B cell (primary cell): Measurements from ENCODE around the gene PSMD1. TPM values are rescaled to one million over a fixed set of nuclear protein-coding genes. Genes with fewer than 3 reads are reported as not detected.

Source experiments
- ATAC-seq: fragments of 200-7000 bp; cut with Tn5 transposase; one replicate; pipeline ENCODE4 v1.10.0; 2021; ENCODE audit warnings: low read depth, mild to moderate bottlenecking, moderate number of reproducible peaks, moderate library complexity
- CTCF ChIA-PET: fragments of 350-600 bp; sonication (Branson Sonifier 250); formaldehyde crosslinking; loops from one replicate; lab custom pipeline; 2021; ENCODE audit warnings: antibody characterized with exemption, inconsistent platforms; lab: Charles Lee
- POLR2A ChIA-PET: fragments of 350-600 bp; sonication (Branson Sonifier 250); formaldehyde crosslinking; loops from one replicate; lab custom pipeline; 2021; ENCODE audit warnings: antibody characterized with exemption; lab: Charles Lee
- DNase-seq: peaks from one replicate; pipeline ENCODE4 v3.0.0; 2013
- H2AFZ ChIP-seq: 2 replicates; pipeline ENCODE4 v1.6.1; 2012; ENCODE audit warnings: mild to moderate bottlenecking, low read depth, low read length; ENCODE audit not compliant: insufficient read depth, poor library complexity, severe bottlenecking
- H3K27ac ChIP-seq, 2 donors: 1 replicate in 1 of 2; 2 replicates in 1 of 2; pipeline ENCODE4 v1.5.1; 2012 to 2013; ENCODE audit warnings: low read length in 2 of 2, mild to moderate bottlenecking in 2 of 2, moderate library complexity in 1 of 2
- H3K27me3 ChIP-seq, 4 experiments: fragments of 200-600 bp in 1 of 4; sonication (generic) in 1 of 4; replicated peaks in 1 of 4; 1 replicate in 2 of 4; 2 replicates in 2 of 4; pipeline versions ENCODE4 v1.6.1 to v1.7.0; 2013 to 2016; ENCODE audit warnings: low read length in 3 of 4, mild to moderate bottlenecking in 2 of 4, mixed read lengths in 1 of 4, moderate library complexity in 1 of 4; ENCODE audit not compliant: insufficient read depth in 4 of 4, control insufficient read depth in 3 of 4; ENCODE audit errors: control extremely low read depth in 1 of 4
- H3K36me3 ChIP-seq, 2 experiments: replicated peaks in 1 of 2; 1 replicate in 1 of 2; 2 replicates in 1 of 2; pipeline versions ENCODE4 v1.6.1 to v1.7.1; 2013; ENCODE audit warnings: low read length in 1 of 2; ENCODE audit not compliant: insufficient read depth in 2 of 2, control insufficient read depth in 1 of 2; ENCODE audit errors: control extremely low read depth in 1 of 2, extremely low read depth in 1 of 2
- H3K4me1 ChIP-seq, 2 donors: fragments of 200-600 bp in 1 of 2; sonication (generic) in 1 of 2; 1 replicate in 1 of 2; 2 replicates in 1 of 2; pipeline versions ENCODE4 v1.5.1 to v1.6.1; 2013 to 2017; ENCODE audit warnings: low read length in 2 of 2; ENCODE audit not compliant: control insufficient read depth in 2 of 2, insufficient read depth in 2 of 2
- H3K4me2 ChIP-seq: replicated peaks from 2 replicates; pipeline ENCODE3; 2012; ENCODE audit warnings: mild to moderate bottlenecking, low read depth, low read length; ENCODE audit not compliant: poor library complexity, severe bottlenecking
- H3K4me3 ChIP-seq, 5 experiments: fragments of 200-600 bp in 1 of 5; sonication (generic) in 1 of 5; 1 replicate in 3 of 5; 2 replicates in 2 of 5; pipeline versions ENCODE4 v1.5.1 to v1.7.0; 2011 to 2016; ENCODE audit warnings: low read length in 4 of 5, mild to moderate bottlenecking in 4 of 5, low read depth in 2 of 5, control low read depth in 1 of 5, moderate library complexity in 1 of 5; ENCODE audit not compliant: insufficient read depth in 1 of 5; ENCODE audit errors: control extremely low read depth in 1 of 5, extremely low read depth in 1 of 5
- H3K79me2 ChIP-seq: fragments of 200-600 bp; sonication (generic); one replicate; pipeline ENCODE4 v1.6.0; 2016; ENCODE audit warnings: low read length; ENCODE audit not compliant: control insufficient read depth, insufficient read depth
- H3K9ac ChIP-seq: fragments of 200-600 bp; sonication (generic); 2 replicates; pipeline ENCODE4 v1.6.1; 2017; ENCODE audit warnings: mild to moderate bottlenecking, low read length, moderate library complexity
- H3K9me3 ChIP-seq, 3 donors: one replicate each; pipeline versions ENCODE4 v1.6.1 to v1.7.1; 2013; ENCODE audit warnings: low read length in 2 of 3; ENCODE audit not compliant: control insufficient read depth in 2 of 3, insufficient read depth in 1 of 3; ENCODE audit errors: control extremely low read depth in 1 of 3
- H4K20me1 ChIP-seq: 2 replicates; pipeline ENCODE4 v1.6.0; 2012; ENCODE audit warnings: mild to moderate bottlenecking, low read length; ENCODE audit not compliant: insufficient read depth, control insufficient read depth, poor library complexity, severe bottlenecking
- H3K27ac Mint-ChIP-seq: one replicate; pipeline ENCODE4 v1.8.0; 2021; ENCODE audit warnings: mixed read lengths
- H3K27me3 Mint-ChIP-seq: one replicate; pipeline ENCODE4 v1.8.0; 2021; ENCODE audit warnings: mixed read lengths
- H3K4me1 Mint-ChIP-seq: one replicate; pipeline ENCODE4 v1.8.0; 2021; ENCODE audit warnings: mixed read lengths
- H3K4me3 Mint-ChIP-seq: one replicate; pipeline ENCODE4 v1.8.0; 2021; ENCODE audit warnings: mixed read lengths
- H3K9me3 Mint-ChIP-seq: one replicate; pipeline ENCODE4 v1.8.0; 2022; ENCODE audit warnings: mixed read lengths; ENCODE audit not compliant: insufficient read depth
- EZH2 ChIP-seq: IDR thresholded peaks from 2 replicates; pipeline ENCODE4 v1.6.1; 2012; ENCODE audit warnings: borderline replicate concordance, low read depth, mild to moderate bottlenecking, moderate library complexity, low read length; ENCODE audit not compliant: insufficient read depth, poor library complexity, severe bottlenecking
- WGBS: methylation state at CpG from one replicate; pipeline ENCODE4 v1.1.5; 2013; ENCODE audit warnings: missing lambda C conversion rate; ENCODE audit not compliant: insufficient coverage; 5-methylcytosine and 5-hydroxymethylcytosine counted together
- intact Hi-C: fragments of 100-400 bp; cut with micrococcal nuclease; formaldehyde crosslinking; loops from one replicate; pipeline ENCODE4 v1.10.0; 2022
- polyA plus RNA-seq: library from polyadenylated mRNA; depleted of rRNA; stranded (reverse); fragments of >200 nt; gene quantifications from 2 replicates; pipeline ENCODE4 v1.2.3, GENCODE V29; 2012
- total RNA-seq, 2 donors: library from RNA; stranded (reverse); fragments of 120-200 nt in 1 of 2; gene quantifications; 1 replicate in 1 of 2; 2 replicates in 1 of 2; pipeline versions ENCODE4 v1.2.3 to v1.2.4, GENCODE V29; 2013 to 2022
- TF ChIP-seq, protein P1 (sequence below): fragments of 200-600 bp; IDR thresholded peaks from one replicate; pipeline ENCODE4 v1.8.0; 2022; ENCODE audit warnings: antibody characterized with exemption, mild to moderate bottlenecking

Gene PSMD1
- total and polyA plus RNA-seq, 2 donors (not counting 1 experiment from before 2014, with no cell fraction given), result 21.5 to 48.2 TPM

DNA sequence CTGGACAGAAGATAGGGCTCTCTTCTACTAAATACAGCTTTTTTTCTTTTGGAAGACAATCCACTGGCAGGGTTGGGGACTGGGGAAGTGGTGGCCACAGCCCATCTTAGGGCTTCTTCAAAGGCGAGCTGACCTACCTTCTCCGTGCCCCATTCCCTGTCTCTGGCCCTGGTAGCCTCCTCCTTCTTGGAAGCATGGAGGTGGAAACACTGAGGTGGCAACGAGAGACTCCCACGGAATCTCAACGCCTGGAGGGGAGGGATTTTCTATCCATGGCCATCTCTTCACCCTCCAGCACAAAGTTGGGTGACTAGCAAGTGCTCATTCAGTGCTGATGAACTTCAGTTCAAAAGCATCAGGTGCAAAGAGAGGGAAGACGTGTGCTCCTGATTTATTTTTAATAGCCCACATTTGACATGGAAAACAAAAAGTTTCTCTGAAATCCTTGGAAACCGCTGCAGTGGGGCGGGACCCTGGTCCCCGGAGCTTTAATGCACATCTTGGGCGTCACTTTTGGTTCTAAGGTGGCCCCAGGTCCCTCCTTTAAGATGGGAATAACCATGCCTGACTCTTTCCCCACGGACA is 141.1 kb downstream of the PSMD1 start:
- POLR2A ChIA-PET, result no interaction called here
- Mint-ChIP-seq H3K4me3 (peak overlapping the region; percentile 95), H3K4me1 (peaks cover 10% of the 10 kb centered on the region), H3K27me3 (peaks cover 16% of the 10 kb centered on the region), H3K9me3 (no peaks in the 10 kb centered on the region), H3K27ac (peak overlapping the region; percentile 15)
- DNase-seq, result no peak
- TF ChIP-seq EZH2, result no peak
- TF ChIP-seq, protein P1, sequence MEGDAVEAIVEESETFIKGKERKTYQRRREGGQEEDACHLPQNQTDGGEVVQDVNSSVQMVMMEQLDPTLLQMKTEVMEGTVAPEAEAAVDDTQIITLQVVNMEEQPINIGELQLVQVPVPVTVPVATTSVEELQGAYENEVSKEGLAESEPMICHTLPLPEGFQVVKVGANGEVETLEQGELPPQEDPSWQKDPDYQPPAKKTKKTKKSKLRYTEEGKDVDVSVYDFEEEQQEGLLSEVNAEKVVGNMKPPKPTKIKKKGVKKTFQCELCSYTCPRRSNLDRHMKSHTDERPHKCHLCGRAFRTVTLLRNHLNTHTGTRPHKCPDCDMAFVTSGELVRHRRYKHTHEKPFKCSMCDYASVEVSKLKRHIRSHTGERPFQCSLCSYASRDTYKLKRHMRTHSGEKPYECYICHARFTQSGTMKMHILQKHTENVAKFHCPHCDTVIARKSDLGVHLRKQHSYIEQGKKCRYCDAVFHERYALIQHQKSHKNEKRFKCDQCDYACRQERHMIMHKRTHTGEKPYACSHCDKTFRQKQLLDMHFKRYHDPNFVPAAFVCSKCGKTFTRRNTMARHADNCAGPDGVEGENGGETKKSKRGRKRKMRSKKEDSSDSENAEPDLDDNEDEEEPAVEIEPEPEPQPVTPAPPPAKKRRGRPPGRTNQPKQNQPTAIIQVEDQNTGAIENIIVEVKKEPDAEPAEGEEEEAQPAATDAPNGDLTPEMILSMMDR, result no peak
- Histone ChIP-seq H3K9me3 (no peaks in the 10 kb centered on the region), H3K27ac (peak overlapping the region in 1 of 2 donors; percentile 21), H3K4me2 (peak overlapping the region; percentile 83), H3K36me3 (no peaks in the 10 kb centered on the region), H3K4me3 (peak overlapping the region; percentile 68 to 96 (median 92)), H2AFZ (peak overlapping the region; percentile 96), H3K9ac (peak overlapping the region; percentile 85), H3K79me2 (no peaks in the 10 kb centered on the region), H3K27me3 (peaks cover 0 to 10% (median 0%) of the 10 kb centered on the region in 4 experiments), H4K20me1 (no peaks in the 10 kb centered on the region), H3K4me1 (peaks cover 8 to 12% of the 10 kb centered on the region in 2 donors)
- CTCF ChIA-PET, result interaction anchor here (0.8 to 1.3 kb wide), 2 partner anchors 30 to 93 kb away, joined by 3 to 5 read pairs; no protein-coding TSS in a partner anchor
- no peak for ATAC-seq
- 38% methylated on average over 7 of the region's 11 CpGs for WGBS
- intact Hi-C loops, result loop anchor here (1.0 kb wide), 1 partner anchor 267 kb away; the partner anchor contains the start of gene NCL
